GM21825 (cell line): ENCODE measurements around the gene MYRF.

Experiments
- ATAC-seq: cut with Tn5 transposase; IDR thresholded peaks from one replicate; pipeline ENCODE4 v1.9.1; 2021; ENCODE audit warnings: mild to moderate bottlenecking, moderate library complexity; ENCODE audit not compliant: unreplicated experiment

The MYRF gene

GRCh38 chr11:61752117-61752924 is at the start of gene MYRF:
Gene MYRF, plus strand, starts transcription at chr11:61752636. Its CDS starts 109 bp downstream, at chr11:61752745.
- no peak for ATAC-seq

DNA sequence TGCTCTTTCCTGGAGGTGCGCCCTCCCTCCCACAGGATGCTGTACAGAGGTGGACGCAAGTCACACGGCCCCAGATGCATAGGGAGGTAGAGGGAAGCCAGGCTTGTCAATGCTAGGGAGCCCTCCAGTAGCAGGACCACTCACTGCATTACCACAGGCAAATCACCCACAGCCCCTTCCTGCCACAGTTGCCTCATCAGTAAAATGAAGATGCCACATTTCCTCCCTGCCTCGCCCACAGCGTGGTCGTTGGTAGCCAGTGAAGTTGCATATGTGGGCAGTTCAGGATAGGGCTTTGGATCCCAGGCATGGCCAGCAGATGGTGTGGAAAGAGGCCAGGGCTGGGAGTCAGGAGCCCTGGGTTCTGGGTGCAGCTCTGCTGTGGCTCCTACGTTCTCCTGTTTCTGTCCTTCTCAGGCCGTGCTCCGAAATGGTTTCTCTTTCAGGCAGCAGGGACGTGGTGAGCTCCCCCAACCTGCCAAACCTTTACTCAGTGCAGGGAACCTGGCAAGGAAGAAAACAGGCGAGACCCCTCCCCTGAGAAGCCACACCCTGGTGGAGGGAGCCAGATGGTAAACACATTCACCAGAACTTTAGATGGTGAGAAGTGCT is 49.6 kb upstream of the MYRF start:
- no peak for ATAC-seq

GRCh38 chr11:61704838-61705237 is 47.6 kb upstream of the MYRF start:
- no peak for ATAC-seq

DNA sequence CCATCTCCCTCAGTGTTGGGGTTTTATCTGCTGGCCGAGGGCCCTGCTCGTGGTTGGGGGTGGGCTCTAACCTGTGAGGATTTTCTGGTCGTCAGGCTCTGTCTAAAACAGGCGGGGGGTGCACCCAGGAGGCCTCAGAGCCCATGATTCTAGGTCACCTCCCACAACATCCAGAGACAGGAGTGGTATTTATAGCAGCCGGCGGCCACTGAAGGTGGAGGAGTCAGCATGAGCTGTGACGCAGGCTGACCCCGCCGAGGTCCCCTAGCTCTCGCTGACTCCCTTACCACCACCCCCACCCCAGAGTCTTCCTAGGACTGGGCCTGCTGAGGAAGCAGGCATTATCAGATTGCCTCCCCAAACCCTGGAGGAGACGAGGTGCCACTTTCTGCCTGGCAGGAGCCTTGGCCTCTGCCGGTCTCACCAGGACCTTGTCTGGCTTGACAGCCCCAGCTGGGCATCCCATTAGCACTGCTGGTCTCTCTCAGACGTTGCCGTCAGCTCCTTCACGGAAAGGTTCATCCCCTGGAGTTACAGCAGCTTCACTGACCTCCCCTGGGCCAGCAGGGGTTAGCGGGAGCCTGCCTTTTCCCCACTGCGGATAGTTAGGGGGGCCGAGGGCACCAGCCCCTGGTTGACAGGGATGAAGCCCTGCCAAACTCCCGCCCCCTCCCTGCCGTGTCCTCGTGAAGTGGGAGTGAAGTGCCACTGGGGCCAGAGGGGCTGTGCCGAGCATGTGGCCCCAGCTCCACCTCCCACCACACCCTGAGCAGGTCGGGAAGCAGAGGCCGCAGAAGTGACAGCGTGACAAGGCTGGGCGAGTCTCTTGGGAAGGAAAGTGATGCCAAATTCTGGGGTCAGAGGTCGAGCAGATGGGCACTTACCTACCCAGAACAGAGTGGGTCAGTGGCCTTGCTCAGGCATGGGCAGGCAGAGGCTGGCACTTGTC is 45.7 kb upstream of the MYRF start:
- no peak for ATAC-seq

DNA sequence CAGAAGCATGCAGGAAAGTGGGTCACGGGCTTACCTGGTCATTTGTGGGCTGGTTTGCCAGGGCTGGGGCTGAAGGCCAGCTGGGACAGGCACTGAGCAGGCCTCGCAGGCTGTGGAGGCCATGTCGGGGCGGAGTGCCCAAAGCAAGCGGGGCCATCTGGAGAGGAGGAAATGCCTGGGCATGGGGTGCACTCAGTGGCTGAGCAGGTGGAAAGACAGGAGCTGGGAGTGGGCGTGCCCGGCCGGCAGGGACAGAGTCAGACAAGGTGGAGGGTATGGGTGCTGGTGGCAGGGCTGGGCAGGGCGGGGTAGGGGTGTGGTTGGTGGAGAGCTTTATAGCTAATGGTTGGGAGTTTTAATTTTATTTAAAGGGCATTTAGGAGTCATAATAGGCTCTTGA is 44.9 kb upstream of the MYRF start:
- no peak for ATAC-seq

DNA sequence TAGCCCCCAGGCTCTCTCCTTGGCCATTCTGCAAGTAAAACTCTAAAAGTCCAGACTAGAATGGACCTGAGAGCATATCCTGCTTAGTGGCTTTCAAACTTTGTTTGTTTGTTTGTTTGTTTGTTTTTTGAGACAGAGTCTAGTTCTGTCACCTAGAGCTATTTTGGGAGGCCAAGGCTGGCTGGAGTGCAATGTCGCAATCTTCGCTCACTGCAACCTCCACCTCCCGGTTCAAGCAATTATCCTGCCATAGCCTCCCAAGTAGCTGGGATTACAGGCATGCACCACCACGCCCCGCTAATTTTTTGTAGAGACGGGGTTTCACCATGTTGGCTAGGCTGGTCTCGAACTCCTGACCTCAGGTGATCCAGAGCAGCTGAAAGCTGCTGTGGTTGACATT is 43.3 kb upstream of the MYRF start:
- no peak for ATAC-seq

- ATAC-seq, result no peak
Measured at GRCh38 chr11:61709572-61709971, 42.9 kb upstream of the MYRF start.

- ATAC-seq, result no peak
Measured at GRCh38 chr11:61710019-61710418, 42.4 kb upstream of the MYRF start.

DNA sequence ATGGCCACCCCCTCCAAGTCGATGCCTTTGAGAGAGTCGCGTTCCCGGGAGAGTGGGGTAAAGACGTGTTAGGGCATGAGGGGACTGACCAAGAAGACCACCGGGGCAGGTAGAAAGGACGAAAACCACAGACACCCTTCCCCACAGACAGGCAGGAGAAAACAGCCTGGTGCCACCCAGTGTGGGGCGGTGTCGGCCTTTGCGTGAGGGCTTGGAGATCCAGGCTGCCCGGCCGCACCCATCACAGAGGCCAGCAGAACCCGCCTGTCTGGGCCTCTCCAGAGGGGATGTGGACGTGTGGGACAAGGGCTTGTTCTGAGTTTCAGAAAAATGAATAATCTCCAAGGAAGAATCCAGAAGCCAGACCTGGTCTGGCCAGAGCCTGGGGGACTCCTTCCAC is 41.4 kb upstream of the MYRF start:
- no peak for ATAC-seq

DNA sequence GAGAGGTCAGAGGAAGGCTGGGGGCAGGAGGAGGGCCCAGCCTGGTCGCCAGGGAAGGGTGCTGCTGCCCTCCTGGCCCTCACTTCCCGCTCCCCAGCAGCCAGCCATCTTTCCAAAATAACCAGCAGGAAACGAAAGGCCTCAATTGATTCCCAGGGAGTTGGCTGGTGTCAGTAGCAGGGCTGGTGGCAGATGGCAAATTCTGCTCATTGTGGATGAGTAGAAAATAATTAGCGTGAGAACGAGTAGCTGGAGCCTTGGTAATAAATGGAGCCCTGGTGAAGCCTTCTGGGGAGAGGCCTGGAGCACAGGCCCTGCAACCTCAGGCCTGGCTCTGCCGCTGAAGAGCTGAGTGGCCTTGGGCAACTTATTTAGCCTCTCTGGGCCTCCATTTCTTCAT is 40.9 kb upstream of the MYRF start:
- no peak for ATAC-seq

GRCh38 chr11:61712314-61712713 is 40.1 kb upstream of the MYRF start:
- no peak for ATAC-seq

DNA sequence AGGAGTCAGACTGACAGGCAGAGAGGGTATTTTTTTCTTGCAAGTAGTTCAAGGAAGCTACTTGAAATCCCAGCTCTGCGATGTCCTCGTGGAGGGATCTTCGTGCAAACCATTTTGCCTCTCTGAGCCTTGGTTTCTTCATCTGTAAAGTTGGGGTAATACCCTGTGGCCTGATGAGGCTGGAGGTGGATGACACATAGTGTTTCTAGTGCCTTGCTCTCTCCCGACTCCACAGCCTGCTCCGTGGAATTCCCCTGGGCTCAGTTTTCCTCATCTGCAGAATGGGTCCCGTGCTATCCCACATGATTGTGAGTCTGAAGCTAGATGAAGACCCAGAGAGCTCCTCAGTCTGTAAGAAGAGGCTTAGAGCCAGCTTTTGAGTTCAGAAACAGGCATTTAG is 39.6 kb upstream of the MYRF start:
- no peak for ATAC-seq

- no peak for ATAC-seq
Measured at GRCh38 chr11:61713464-61713863, 39.0 kb upstream of the MYRF start.

GRCh38 chr11:61713906-61714305 is 38.5 kb upstream of the MYRF start:
- no peak for ATAC-seq

DNA sequence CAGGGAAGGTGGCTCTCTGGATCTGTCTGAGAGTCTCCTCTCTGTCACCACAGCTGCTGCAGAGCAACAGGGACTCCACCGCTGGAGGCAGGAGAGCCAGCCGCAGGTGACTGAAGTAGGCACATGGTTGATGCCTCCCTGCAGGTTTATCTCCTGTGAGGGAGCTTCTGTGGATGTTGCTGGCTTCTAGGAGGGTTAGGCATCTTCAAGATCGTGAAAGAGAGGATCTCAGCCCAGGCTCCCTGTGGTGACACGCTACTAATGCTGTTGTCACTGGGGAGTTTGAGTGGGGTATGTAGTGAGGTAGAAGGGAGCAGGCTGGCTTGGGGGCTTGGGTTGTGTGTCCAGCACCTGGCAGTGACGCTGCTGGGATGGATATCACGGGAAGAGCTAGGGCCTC is 38.1 kb upstream of the MYRF start:
- no peak for ATAC-seq

- ATAC-seq, result no peak
Measured at GRCh38 chr11:61714916-61715315, 37.5 kb upstream of the MYRF start.

- ATAC-seq, result no peak
Measured at GRCh38 chr11:61715867-61716266, 36.6 kb upstream of the MYRF start.

GRCh38 chr11:61716478-61717285 is 35.8 kb upstream of the MYRF start:
- no peak for ATAC-seq

DNA sequence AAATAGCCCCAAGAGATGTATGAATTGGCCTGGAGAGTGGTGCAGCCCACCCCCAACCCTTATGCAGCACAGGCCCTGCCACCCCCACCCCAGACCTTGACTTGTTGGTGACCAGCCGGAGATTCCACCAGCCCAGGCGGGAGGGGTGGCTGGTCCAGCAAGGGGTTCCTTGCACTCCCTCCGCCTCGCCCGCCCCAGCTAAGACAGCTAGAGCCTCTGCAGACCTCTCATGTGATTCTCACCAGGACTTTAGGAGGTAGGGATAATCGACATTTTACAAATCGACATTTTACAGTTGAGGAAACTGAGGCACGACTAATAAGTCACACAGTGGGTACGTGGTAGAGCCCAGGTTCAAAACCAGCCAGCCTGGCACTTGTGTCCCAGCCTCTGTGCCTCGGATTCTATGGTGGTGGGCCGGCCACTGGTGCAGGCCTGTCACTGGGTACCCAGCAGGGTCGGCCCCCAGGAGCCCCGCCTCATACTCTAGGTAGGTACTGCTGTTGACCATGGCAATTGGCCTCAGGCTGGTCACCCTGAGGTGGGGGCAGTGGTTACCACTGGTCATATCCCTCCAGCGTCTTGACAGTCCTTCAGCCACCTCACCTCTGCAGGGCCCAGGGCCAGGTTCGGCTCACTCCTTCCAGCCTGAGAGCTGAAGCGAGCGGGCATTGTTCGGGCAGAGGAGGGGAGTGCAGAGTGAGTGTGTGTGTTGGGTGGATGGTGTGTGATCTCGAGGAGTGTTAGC is 35.0 kb upstream of the MYRF start:
- no peak for ATAC-seq

DNA sequence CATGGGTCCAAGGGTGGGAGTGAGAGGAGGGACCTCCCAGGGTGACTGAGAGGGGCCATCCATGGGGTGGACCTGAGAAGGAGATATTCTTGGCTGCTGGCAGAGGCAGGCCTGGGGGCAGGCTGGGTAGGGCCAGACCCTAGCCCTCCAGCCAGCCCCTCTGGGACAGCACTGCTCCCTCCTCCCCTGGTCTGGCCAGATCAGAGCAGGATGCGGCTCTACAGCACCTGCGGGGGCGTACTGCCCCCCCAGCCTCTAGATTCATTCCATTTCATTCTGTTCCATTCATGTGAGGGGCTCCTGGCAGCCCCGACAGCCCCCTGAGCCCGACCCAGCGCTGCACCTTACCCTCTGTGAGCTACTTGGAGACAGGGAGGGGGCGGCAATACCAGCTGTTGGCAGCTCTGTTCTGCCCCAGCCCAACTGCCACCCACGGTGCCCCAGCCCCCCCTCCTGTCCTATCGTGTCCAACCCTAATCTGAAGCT is 34.3 kb upstream of the MYRF start:
- ATAC-seq, result no peak
